Measurements from ENCODE around the gene LRRC32.

DNA sequence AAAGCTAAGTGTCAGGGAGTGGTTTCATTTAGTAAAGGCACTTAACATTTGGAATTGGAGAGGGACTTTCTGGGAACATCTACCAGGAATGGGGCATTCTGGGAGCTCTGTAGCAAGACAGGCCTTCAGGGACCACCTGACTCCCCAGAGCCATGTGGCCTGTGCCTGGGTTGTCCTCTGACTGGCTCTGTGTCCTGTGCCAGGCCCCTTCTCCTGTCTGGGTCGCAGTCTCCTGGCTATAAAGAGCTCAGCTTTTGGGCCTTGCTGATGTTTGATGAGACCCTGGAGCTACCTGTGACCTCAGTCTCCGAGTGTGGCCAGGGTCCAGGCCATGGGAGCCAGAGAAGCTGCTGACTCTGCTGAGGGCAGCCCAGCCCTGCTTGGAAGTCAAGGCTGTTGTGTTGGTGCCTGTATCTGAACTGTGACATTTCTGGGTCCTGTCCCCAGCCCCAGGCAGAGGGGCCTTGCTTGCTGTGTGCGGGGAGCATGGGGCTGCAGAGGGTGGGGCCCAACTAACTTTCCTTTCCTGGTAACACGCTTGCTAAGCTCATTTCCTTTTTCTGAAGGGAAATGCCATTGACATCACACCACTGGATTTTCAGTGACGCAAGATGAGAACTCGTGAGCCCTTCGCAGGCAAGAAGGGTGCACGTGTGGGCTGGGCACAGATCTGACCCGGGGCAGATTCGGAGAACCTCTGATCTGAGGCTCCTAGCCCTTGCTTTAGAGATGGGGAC, 41.3 kb downstream of the LRRC32 start:
- TF ChIP-seq, protein P1, sequence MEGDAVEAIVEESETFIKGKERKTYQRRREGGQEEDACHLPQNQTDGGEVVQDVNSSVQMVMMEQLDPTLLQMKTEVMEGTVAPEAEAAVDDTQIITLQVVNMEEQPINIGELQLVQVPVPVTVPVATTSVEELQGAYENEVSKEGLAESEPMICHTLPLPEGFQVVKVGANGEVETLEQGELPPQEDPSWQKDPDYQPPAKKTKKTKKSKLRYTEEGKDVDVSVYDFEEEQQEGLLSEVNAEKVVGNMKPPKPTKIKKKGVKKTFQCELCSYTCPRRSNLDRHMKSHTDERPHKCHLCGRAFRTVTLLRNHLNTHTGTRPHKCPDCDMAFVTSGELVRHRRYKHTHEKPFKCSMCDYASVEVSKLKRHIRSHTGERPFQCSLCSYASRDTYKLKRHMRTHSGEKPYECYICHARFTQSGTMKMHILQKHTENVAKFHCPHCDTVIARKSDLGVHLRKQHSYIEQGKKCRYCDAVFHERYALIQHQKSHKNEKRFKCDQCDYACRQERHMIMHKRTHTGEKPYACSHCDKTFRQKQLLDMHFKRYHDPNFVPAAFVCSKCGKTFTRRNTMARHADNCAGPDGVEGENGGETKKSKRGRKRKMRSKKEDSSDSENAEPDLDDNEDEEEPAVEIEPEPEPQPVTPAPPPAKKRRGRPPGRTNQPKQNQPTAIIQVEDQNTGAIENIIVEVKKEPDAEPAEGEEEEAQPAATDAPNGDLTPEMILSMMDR (conservative IDR thresholded peaks at IDR 0.05 in 1 of 2, IDR thresholded peaks at IDR 0.05 in 1 of 2; ENCODE audit: low read depth in 1 of 2, low read length in 2 of 2), result no peak
- no peak for TF ChIP-seq EZH2 (IDR thresholded peaks at IDR 0.05; ENCODE audit: low read length, missing control alignments)
